Hepatocyte (in vitro differentiated cells): ENCODE data around the gene CENPP. TPM values are rescaled to one million over a fixed set of nuclear protein-coding genes. Genes with fewer than 3 reads are reported as not detected.

ENCODE experiments used
- DNase-seq: peaks from one replicate; pipeline ENCODE4 v3.0.0-alpha.2; 2016; ENCODE audit warnings: low spot score
- H2AFZ ChIP-seq: fragments of 200-600 bp; sonication (generic); 2 replicates; pipeline ENCODE4 v1.6.0; 2016; ENCODE audit warnings: antibody characterized with exemption, mild to moderate bottlenecking
- H3K27ac ChIP-seq: fragments of 200-600 bp; sonication (generic); 2 replicates; pipeline ENCODE4 v1.5.1; 2016; ENCODE audit warnings: mild to moderate bottlenecking
- H3K27me3 ChIP-seq: fragments of 200-600 bp; sonication (generic); 2 replicates; pipeline ENCODE4 v1.6.1; 2016
- H3K36me3 ChIP-seq: fragments of 200-600 bp; sonication (generic); replicated peaks from 2 replicates; pipeline ENCODE4 v1.5.1; 2016; ENCODE audit warnings: low read depth; ENCODE audit not compliant: insufficient read depth
- H3K4me1 ChIP-seq: fragments of 200-600 bp; sonication (generic); 2 replicates; pipeline ENCODE4 v1.5.1; 2016; ENCODE audit warnings: mild to moderate bottlenecking, moderate library complexity; ENCODE audit not compliant: insufficient read depth
- H3K4me2 ChIP-seq: fragments of 200-600 bp; sonication (generic); 2 replicates; pipeline ENCODE4 v1.6.0; 2016
- H3K4me3 ChIP-seq: fragments of 200-600 bp; sonication (generic); 2 replicates; pipeline ENCODE4 v1.5.1; 2016; ENCODE audit warnings: mild to moderate bottlenecking
- H3K79me2 ChIP-seq: fragments of 200-600 bp; sonication (generic); 2 replicates; pipeline ENCODE4 v1.6.0; 2017; ENCODE audit warnings: mild to moderate bottlenecking
- H3K9me2 ChIP-seq: fragments of 200-600 bp; sonication (generic); replicated peaks from 2 replicates; pipeline ENCODE4 v1.6.0; 2017; ENCODE audit warnings: mild to moderate bottlenecking; ENCODE audit not compliant: insufficient read depth
- H3K9me3 ChIP-seq: fragments of 200-600 bp; sonication (generic); 2 replicates; pipeline ENCODE4 v1.5.1; 2016; ENCODE audit warnings: low read depth, mild to moderate bottlenecking
- H4K20me1 ChIP-seq: fragments of 200-600 bp; sonication (generic); 2 replicates; pipeline ENCODE4 v1.6.0; 2016; ENCODE audit warnings: mild to moderate bottlenecking; ENCODE audit not compliant: insufficient read depth, poor library complexity, severe bottlenecking
- EZH2 ChIP-seq: fragments of 200-600 bp; sonication (generic); IDR thresholded peaks from 2 replicates; pipeline ENCODE4 v1.6.1; 2016; ENCODE audit warnings: antibody characterized with exemption, mild to moderate bottlenecking, borderline replicate concordance
- EZH2phosphoT487 ChIP-seq: fragments of 200-600 bp; sonication (generic); IDR thresholded peaks from one replicate; pipeline ENCODE4 v1.6.1; 2018; ENCODE audit warnings: antibody characterized with exemption, mild to moderate bottlenecking, low read depth, moderate library complexity; ENCODE audit not compliant: unreplicated experiment, severe bottlenecking
- WGBS: methylation state at CpG from one replicate; pipeline ENCODE4 v1.1.6; 2016; ENCODE audit warnings: low lambda C conversion rate; ENCODE audit errors: missing lambda C conversion rate; 5-methylcytosine and 5-hydroxymethylcytosine counted together
- polyA plus RNA-seq: library from polyadenylated mRNA; unstranded; fragments of >200 nt; fragmentation: Nextera tagmentation; extraction: Ambion mirVana; gene quantifications from 2 replicates; pipeline ENCODE4 v1.2.1, GENCODE V29; 2016
- total RNA-seq: library from RNA; depleted of rRNA; stranded (reverse); fragments of >200 nt; gene quantifications from 2 replicates; pipeline ENCODE4 v1.2.3, GENCODE V29; 2014
- TF ChIP-seq, protein P1 (sequence below): fragments of 200-600 bp; sonication (generic); IDR thresholded peaks from 2 replicates; pipeline ENCODE4 v1.5.1; 2016; ENCODE audit warnings: antibody characterized with exemption, mild to moderate bottlenecking; ENCODE audit not compliant: poor library complexity

CENPP gene
- total and polyA plus RNA-seq, 2 experiments from 2014 or later: 5.1 to 5.9 TPM

DNA sequence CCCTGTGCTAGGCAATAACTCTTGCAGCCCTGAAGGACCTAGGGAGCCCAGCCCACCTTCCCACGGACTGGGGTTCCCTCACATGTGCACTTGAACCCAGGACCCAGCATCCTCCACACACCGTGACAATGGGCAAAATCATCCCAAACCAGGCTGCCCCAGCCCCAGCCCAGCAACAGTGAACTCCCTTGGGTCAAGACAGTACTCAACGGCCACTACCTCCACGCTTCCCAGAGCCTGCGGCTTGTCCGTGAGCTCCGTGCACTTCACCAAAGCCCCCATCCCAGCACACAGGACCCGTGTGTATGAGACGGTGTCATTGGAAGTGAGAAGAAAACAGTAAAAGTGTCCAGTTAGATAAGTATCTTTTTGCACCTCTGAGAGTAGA lies 288.4 kb downstream of the CENPP start:
- Histone ChIP-seq H3K79me2 (no peaks in the 10 kb centered on the region), H3K4me1 (peaks cover 7% of the 10 kb centered on the region), H4K20me1 (no peaks in the 10 kb centered on the region), H3K4me3 (no peak overlapping the region), H3K27me3 (no peaks in the 10 kb centered on the region), H3K9me2 (no peaks in the 10 kb centered on the region), H3K27ac (no peak overlapping the region), H3K4me2 (no peak overlapping the region), H2AFZ (no peak overlapping the region), H3K9me3 (no peaks in the 10 kb centered on the region), H3K36me3 (no peaks in the 10 kb centered on the region)
- 96% methylated on average over 9 of the region's 9 CpGs for WGBS
- TF ChIP-seq EZH2phosphoT487 (no peak), EZH2 (no peak)
- TF ChIP-seq, protein P1, sequence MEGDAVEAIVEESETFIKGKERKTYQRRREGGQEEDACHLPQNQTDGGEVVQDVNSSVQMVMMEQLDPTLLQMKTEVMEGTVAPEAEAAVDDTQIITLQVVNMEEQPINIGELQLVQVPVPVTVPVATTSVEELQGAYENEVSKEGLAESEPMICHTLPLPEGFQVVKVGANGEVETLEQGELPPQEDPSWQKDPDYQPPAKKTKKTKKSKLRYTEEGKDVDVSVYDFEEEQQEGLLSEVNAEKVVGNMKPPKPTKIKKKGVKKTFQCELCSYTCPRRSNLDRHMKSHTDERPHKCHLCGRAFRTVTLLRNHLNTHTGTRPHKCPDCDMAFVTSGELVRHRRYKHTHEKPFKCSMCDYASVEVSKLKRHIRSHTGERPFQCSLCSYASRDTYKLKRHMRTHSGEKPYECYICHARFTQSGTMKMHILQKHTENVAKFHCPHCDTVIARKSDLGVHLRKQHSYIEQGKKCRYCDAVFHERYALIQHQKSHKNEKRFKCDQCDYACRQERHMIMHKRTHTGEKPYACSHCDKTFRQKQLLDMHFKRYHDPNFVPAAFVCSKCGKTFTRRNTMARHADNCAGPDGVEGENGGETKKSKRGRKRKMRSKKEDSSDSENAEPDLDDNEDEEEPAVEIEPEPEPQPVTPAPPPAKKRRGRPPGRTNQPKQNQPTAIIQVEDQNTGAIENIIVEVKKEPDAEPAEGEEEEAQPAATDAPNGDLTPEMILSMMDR: no peak
- no peak for DNase-seq

DNA sequence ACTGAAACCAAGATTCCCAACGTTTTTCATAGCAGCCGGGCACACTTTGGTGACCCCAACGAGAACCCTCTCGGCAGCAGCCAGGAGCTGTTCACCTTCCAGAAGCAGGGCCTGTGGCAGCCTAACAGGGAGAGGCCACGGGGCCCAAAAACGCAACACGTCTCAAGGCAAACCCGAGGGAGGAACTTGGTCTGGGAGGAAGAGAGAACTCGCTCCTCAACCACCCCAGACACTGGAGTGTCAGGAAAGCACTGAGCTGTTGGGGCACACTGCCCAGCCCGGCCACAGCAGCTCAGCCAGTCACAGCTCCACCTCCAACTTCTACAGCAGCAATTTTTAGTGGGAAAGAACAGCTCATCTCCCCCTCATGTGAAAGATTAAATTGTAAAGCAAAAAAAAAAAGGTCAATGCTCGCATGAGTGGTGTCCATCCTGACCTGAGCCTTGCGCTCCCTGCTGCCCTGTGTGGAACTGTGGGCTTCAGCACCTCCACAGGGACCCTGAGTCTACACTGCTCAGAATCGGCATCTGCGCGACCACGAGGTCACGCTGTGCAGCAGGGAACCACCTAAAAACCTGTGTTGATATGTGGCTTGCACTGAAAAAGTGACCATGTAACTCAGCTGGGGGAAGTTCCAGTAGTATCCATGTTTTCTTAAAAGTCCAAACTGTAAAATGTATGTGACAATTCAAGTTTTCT lies 289.2 kb downstream of the CENPP start:
- no peak overlapping the region for H2AFZ ChIP-seq
- no peaks in the 10 kb centered on the region for H3K27me3 ChIP-seq
- H3K27ac ChIP-seq: no peak overlapping the region
- no peaks in the 10 kb centered on the region for H3K9me3 ChIP-seq
- H3K79me2 ChIP-seq: no peaks in the 10 kb centered on the region
- 93% methylated on average over 17 of the region's 17 CpGs for WGBS
- H3K4me2 ChIP-seq: no peak overlapping the region
- DNase-seq: no peak
- no peaks in the 10 kb centered on the region for H3K36me3 ChIP-seq
- no peaks in the 10 kb centered on the region for H4K20me1 ChIP-seq
- no peaks in the 10 kb centered on the region for H3K9me2 ChIP-seq
- no peak for TF ChIP-seq EZH2phosphoT487
- TF ChIP-seq, protein P1: no peak
- no peak for TF ChIP-seq EZH2
- H3K4me1 ChIP-seq: peaks cover 7% of the 10 kb centered on the region
- no peak overlapping the region for H3K4me3 ChIP-seq

DNA sequence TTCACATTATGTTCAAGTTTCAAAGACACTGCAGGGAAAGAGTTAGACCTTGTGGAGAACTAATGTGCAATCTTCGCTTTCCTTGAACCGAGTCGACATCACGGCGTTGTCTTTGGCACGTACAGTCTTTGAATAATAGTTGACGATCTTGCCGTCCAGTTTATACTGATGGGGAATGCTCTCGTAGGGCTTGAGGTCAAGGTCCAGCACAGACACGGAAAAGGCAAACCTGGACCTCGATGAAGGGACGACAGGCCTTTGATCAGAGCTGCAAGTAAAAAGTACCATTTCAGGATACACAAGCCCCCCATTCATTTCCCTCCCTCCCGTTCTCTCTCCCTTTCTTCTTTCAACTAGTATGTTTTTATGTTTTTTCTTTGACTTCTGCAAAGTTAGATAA lies 290.0 kb downstream of the CENPP start:
- H3K4me2 ChIP-seq: no peak overlapping the region
- H3K4me3 ChIP-seq: no peak overlapping the region
- no peaks in the 10 kb centered on the region for H3K9me3 ChIP-seq
- no peaks in the 10 kb centered on the region for H3K79me2 ChIP-seq
- no peak overlapping the region for H2AFZ ChIP-seq
- H3K36me3 ChIP-seq: no peaks in the 10 kb centered on the region
- H3K27ac ChIP-seq: peak overlapping the region; percentile 15
- 92% methylated on average over 13 of the region's 13 CpGs for WGBS
- H3K9me2 ChIP-seq: no peaks in the 10 kb centered on the region
- TF ChIP-seq EZH2phosphoT487 (no peak), EZH2 (no peak)
- TF ChIP-seq, protein P1: no peak
- no peaks in the 10 kb centered on the region for H4K20me1 ChIP-seq
- H3K27me3 ChIP-seq: no peaks in the 10 kb centered on the region
- DNase-seq: no peak
- H3K4me1 ChIP-seq: peaks cover 7% of the 10 kb centered on the region
